HepG2 (cell line): ENCODE results near the gene NUCB1. TPM values are rescaled to one million over a fixed set of nuclear protein-coding genes. Genes with fewer than 3 reads are reported as not detected.

Experiments used
- CENPBD1 ChIP-seq: sonication (generic); formaldehyde crosslinking; IDR thresholded peaks from 2 replicates; pipeline ENCODE4 v1.8.0; 2022; ENCODE audit warnings: missing genetic modification reagents, low read depth, mild to moderate bottlenecking, borderline replicate concordance
- KDM5B ChIP-seq: sonication (generic); formaldehyde crosslinking; IDR thresholded peaks from 2 replicates; pipeline ENCODE4 v1.4.0; 2020; ENCODE audit warnings: missing genetic modification reagents, mild to moderate bottlenecking, borderline replicate concordance
- KMT2B ChIP-seq: IDR thresholded peaks from 2 replicates; pipeline ENCODE4 v1.6.1; 2016; ENCODE audit warnings: missing genetic modification reagents, missing compliant biosample characterization
- MXD4 ChIP-seq: IDR thresholded peaks from 2 replicates; pipeline ENCODE4 v1.6.1; 2016; ENCODE audit warnings: mild to moderate bottlenecking, missing biosample characterization, missing genetic modification reagents
- PTBP1 ChIP-seq: fragments of 200-400 bp; formaldehyde crosslinking; IDR thresholded peaks from 2 replicates; pipeline ENCODE4 v1.6.1; 2018; ENCODE audit warnings: low read length, low read depth; ENCODE audit not compliant: poor library complexity, severe bottlenecking
- SMAD1 ChIP-seq: sonication (generic); formaldehyde crosslinking; IDR thresholded peaks from 2 replicates; pipeline ENCODE4 v1.4.0; 2020; ENCODE audit warnings: missing genetic modification reagents, low read depth, mild to moderate bottlenecking, borderline replicate concordance
- SRF ChIP-seq: IDR thresholded peaks from 2 replicates; pipeline ENCODE4 v1.6.1; 2011; ENCODE audit warnings: mild to moderate bottlenecking, low read depth, low read length, moderate library complexity
- TCF12 ChIP-seq, 2 experiments: fragments of 450-650 bp in 1 of 2; sonication (generic) in 1 of 2; formaldehyde crosslinking in 1 of 2; IDR thresholded peaks; 2 replicates each; pipeline versions ENCODE4 v1.6.1 to v1.8.0; 2017 to 2022; ENCODE audit warnings: antibody characterized with exemption in 1 of 2, mild to moderate bottlenecking in 1 of 2, missing genetic modification reagents in 1 of 2, moderate library complexity in 1 of 2
- TOPORS ChIP-seq: sonication (generic); formaldehyde crosslinking; IDR thresholded peaks from 2 replicates; pipeline ENCODE4 v1.8.0; 2023; ENCODE audit warnings: mild to moderate bottlenecking, missing genetic modification reagents
- ZBTB42 ChIP-seq: sonication (generic); formaldehyde crosslinking; IDR thresholded peaks from 2 replicates; pipeline ENCODE4 v1.5.0; 2020; ENCODE audit warnings: mild to moderate bottlenecking, missing genetic modification reagents
- ZNF441 ChIP-seq: sonication (generic); formaldehyde crosslinking; IDR thresholded peaks from 2 replicates; pipeline ENCODE4 v1.7.0; 2021; ENCODE audit warnings: missing genetic modification reagents, borderline replicate concordance
- ZNF503 ChIP-seq: sonication (generic); formaldehyde crosslinking; IDR thresholded peaks from 2 replicates; pipeline ENCODE4 v1.4.0; 2020; ENCODE audit warnings: missing genetic modification reagents
- ZNF558 ChIP-seq: sonication (generic); formaldehyde crosslinking; IDR thresholded peaks from 2 replicates; pipeline ENCODE4 v1.9.0; 2022; ENCODE audit warnings: mild to moderate bottlenecking, missing genetic modification reagents, borderline replicate concordance
- ZNF576 ChIP-seq: sonication (generic); formaldehyde crosslinking; IDR thresholded peaks from 2 replicates; pipeline ENCODE4 v1.4.0; 2020; ENCODE audit warnings: mild to moderate bottlenecking, missing genetic modification reagents
- ZNF839 ChIP-seq: sonication (generic); formaldehyde crosslinking; IDR thresholded peaks from 2 replicates; pipeline ENCODE4 v1.4.0; 2020; ENCODE audit warnings: missing genetic modification reagents, mild to moderate bottlenecking, borderline replicate concordance
- ZSCAN9 ChIP-seq: IDR thresholded peaks from 2 replicates; pipeline ENCODE4 v1.6.1; 2016; ENCODE audit warnings: borderline replicate concordance
- polyA plus RNA-seq, 8 experiments: library from polyadenylated mRNA; depleted of rRNA in 3 of 8; stranded (reverse) in 7 of 8; unstranded in 1 of 8; fragments of >200 nt; fragmentation: Illumina TruSeq in 4 of 8; extraction: Trizol in 4 of 8; gene quantifications; 2 replicates each; pipeline versions ENCODE4 v1.2.1 to v1.2.3, GENCODE V29; 2011 to 2016; ENCODE audit warnings: low read depth in 4 of 8, missing spikeins in 1 of 8, mixed read lengths in 1 of 8; ENCODE audit not compliant: insufficient read depth in 1 of 8
- total RNA-seq, 5 experiments: library from RNA; depleted of rRNA; stranded (reverse); fragments of >200 nt; fragmentation: Illumina TruSeq; extraction: Trizol; gene quantifications; 2 replicates each; pipeline ENCODE4 v1.2.3, GENCODE V29; 2016; ENCODE audit warnings: low read depth in 1 of 5
- TF ChIP-seq, protein P1 (sequence below), 2 experiments: sonication (generic) in 1 of 2; formaldehyde crosslinking in 1 of 2; IDR thresholded peaks; 2 replicates each; pipeline versions ENCODE4 v1.4.0 to v1.6.1; 2018 to 2020; ENCODE audit warnings: missing genetic modification reagents in 2 of 2, borderline replicate concordance in 1 of 2, low read depth in 1 of 2, mild to moderate bottlenecking in 1 of 2, missing biosample characterization in 1 of 2
- TF ChIP-seq, protein P2 (sequence below): sonication (generic); formaldehyde crosslinking; IDR thresholded peaks from 2 replicates; pipeline ENCODE4 v1.4.0; 2020; ENCODE audit warnings: mild to moderate bottlenecking, low read depth, missing genetic modification reagents
- TF ChIP-seq, protein P3 (sequence below): sonication (generic); formaldehyde crosslinking; IDR thresholded peaks from 2 replicates; pipeline ENCODE4 v1.4.0; 2020; ENCODE audit warnings: low read depth, mild to moderate bottlenecking, missing genetic modification reagents

Gene NUCB1
- total and polyA plus RNA-seq, 2 of the 13 experiments (the other 11 are each of a cell fraction or from before 2014, with no cell fraction given): 82.3 to 106 TPM

GRCh38 chr19:48954595-48955307, 54.6 kb downstream of the NUCB1 start, which contains the start of gene BAX (continued):
- no peak for TF ChIP-seq ZNF558
- TF ChIP-seq PTBP1: peak; percentile 44
- TF ChIP-seq ZNF441 (CRISPR knock-in tag): no peak; the same call in 1 of the 2 replicates
- peak; percentile 65; the same call in 1 of the 2 replicates for TF ChIP-seq SMAD1
- no peak for TF ChIP-seq KMT2B (CRISPR knock-in tag)
- TF ChIP-seq KDM5B (CRISPR knock-in tag): peak; percentile 85
- no peak for TF ChIP-seq ZBTB42 (CRISPR knock-in tag)
- no peak for TF ChIP-seq TCF12 (IDR thresholded peaks at IDR 0.05)
- peak; percentile 84 for TF ChIP-seq TCF12 (CRISPR knock-in tag; IDR thresholded peaks at IDR 0.05)
- no peak for TF ChIP-seq ZSCAN9
- TF ChIP-seq SRF: no peak
- TF ChIP-seq, protein P1, sequence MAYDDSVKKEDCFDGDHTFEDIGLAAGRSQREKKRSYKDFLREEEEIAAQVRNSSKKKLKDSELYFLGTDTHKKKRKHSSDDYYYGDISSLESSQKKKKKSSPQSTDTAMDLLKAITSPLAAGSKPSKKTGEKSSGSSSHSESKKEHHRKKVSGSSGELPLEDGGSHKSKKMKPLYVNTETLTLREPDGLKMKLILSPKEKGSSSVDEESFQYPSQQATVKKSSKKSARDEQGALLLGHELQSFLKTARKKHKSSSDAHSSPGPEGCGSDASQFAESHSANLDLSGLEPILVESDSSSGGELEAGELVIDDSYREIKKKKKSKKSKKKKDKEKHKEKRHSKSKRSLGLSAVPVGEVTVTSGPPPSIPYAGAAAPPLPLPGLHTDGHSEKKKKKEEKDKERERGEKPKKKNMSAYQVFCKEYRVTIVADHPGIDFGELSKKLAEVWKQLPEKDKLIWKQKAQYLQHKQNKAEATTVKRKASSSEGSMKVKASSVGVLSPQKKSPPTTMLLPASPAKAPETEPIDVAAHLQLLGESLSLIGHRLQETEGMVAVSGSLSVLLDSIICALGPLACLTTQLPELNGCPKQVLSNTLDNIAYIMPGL (CRISPR knock-in tag; IDR thresholded peaks at IDR 0.05; ENCODE audit: borderline replicate concordance in 1 of 2, low read depth in 1 of 2): peak; percentile 54 to 80; a peak in 2 of 4 replicates
- TF ChIP-seq, protein P2, sequence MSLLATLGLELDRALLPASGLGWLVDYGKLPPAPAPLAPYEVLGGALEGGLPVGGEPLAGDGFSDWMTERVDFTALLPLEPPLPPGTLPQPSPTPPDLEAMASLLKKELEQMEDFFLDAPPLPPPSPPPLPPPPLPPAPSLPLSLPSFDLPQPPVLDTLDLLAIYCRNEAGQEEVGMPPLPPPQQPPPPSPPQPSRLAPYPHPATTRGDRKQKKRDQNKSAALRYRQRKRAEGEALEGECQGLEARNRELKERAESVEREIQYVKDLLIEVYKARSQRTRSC: no peak
- TF ChIP-seq ZNF503 (CRISPR knock-in tag): 0 out of 2 replicates have a peak, but pooled peaks have one; percentile 5
- peak; percentile 78; the same call in 1 of the 2 replicates for TF ChIP-seq MXD4 (CRISPR knock-in tag)
- no peak for TF ChIP-seq TOPORS
- TF ChIP-seq CENPBD1 (CRISPR knock-in tag): no peak; the same call in 1 of the 2 replicates
- TF ChIP-seq ZNF576 (CRISPR knock-in tag): no peak
- no peak for TF ChIP-seq ZNF839 (CRISPR knock-in tag)
- TF ChIP-seq, protein P3, sequence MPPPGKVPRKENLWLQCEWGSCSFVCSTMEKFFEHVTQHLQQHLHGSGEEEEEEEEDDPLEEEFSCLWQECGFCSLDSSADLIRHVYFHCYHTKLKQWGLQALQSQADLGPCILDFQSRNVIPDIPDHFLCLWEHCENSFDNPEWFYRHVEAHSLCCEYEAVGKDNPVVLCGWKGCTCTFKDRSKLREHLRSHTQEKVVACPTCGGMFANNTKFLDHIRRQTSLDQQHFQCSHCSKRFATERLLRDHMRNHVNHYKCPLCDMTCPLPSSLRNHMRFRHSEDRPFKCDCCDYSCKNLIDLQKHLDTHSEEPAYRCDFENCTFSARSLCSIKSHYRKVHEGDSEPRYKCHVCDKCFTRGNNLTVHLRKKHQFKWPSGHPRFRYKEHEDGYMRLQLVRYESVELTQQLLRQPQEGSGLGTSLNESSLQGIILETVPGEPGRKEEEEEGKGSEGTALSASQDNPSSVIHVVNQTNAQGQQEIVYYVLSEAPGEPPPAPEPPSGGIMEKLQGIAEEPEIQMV (CRISPR knock-in tag): peak; percentile 86
